Vagina (tissue), 2 donors: ENCODE measurements around the gene FBXO24. TPM values are rescaled to one million over a fixed set of nuclear protein-coding genes. Genes with fewer than 3 reads are reported as not detected.

Experiments used
- DNase-seq, 2 donors: peaks; one replicate each; pipeline ENCODE4 v3.0.0-alpha.2; 2017; ENCODE audit errors: extremely low spot score in 2 of 2
- H3K27ac ChIP-seq: fragments of 200-600 bp; sonication (generic); one replicate; pipeline ENCODE4 v1.5.1; 2019
- H3K27me3 ChIP-seq: fragments of 200-600 bp; sonication (generic); one replicate; pipeline ENCODE4 v1.5.1; 2019
- H3K36me3 ChIP-seq, 2 donors: fragments of 200-600 bp; sonication (generic); one replicate each; pipeline ENCODE4 v1.5.1; 2017 to 2019
- H3K4me1 ChIP-seq: fragments of 200-600 bp; sonication (generic); one replicate; pipeline ENCODE4 v1.5.1; 2019
- H3K4me3 ChIP-seq, 2 donors: fragments of 200-600 bp; sonication (generic); 1 replicate in 1 of 2; 2 replicates in 1 of 2; pipeline ENCODE4 v1.5.1; 2016 to 2019
- H3K9me3 ChIP-seq: fragments of 200-600 bp; sonication (generic); one replicate; pipeline ENCODE4 v1.5.1; 2019
- CTCF ChIP-seq, 3 experiments: fragments of 450-650 bp in 2 of 3; fragments of 200-600 bp in 1 of 3; sonication (generic) in 1 of 3; IDR thresholded peaks; one replicate each; pipeline ENCODE4 v1.5.1; 2017 to 2019; ENCODE audit warnings: antibody characterized with exemption in 3 of 3, mild to moderate bottlenecking in 2 of 3, moderate library complexity in 2 of 3
- POLR2A ChIP-seq, 2 donors: fragments of 450-650 bp; IDR thresholded peaks; one replicate each; pipeline ENCODE4 v1.6.1; 2017; ENCODE audit warnings: antibody characterized with exemption in 2 of 2, mild to moderate bottlenecking in 2 of 2, moderate library complexity in 2 of 2
- POLR2AphosphoS5 ChIP-seq, 2 donors: sonication (generic); formaldehyde crosslinking; IDR thresholded peaks; one replicate each; pipeline ENCODE4 v1.9.0; 2017; ENCODE audit warnings: antibody characterized with exemption in 2 of 2, mild to moderate bottlenecking in 2 of 2, low read depth in 1 of 2; ENCODE audit not compliant: insufficient read depth in 1 of 2
- intact Hi-C: fragments of 100-400 bp; cut with DNase I; formaldehyde crosslinking; loops from one replicate; pipeline ENCODE4 v1.15.1; 2023
- total RNA-seq: library from RNA; depleted of rRNA; stranded (reverse); fragments of >200 nt; gene quantifications from one replicate; pipeline ENCODE4 v1.2.3, GENCODE V29; 2016

The FBXO24 gene
- total RNA-seq, 1 donor from 2014 or later = 0.98 TPM

DNA sequence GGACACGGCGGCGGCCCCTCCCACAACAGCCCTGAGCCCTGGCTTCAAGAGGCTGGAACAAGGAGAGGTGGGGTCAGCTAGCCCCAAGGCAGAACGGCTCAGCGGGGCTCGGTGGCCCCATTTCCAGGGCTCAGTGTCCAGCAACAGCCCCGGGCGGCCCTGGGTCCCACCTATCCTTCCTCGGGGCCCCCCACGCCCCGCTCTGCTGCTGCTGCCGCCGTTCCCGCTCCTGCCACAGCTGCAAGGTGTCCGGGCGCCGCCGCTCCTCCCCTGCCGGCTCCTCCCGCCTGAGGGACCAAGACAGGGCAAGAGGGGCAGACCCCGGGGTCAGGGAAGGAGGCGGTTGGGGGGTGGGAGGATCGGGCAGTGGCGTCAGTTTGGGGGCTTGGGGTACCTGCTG is 9.0 kb upstream of the FBXO24 start:
- no peaks in the 10 kb centered on the region for H3K27me3 ChIP-seq
- TF ChIP-seq CTCF (IDR thresholded peaks at IDR 0.05) (no peak), POLR2AphosphoS5 (IDR thresholded peaks at IDR 0.05; ENCODE audit: insufficient read depth in 1 of 2, low read depth in 1 of 2) (no peak), POLR2A (IDR thresholded peaks at IDR 0.05) (no peak)
- no peak for DNase-seq
- peaks cover 0 to 65% of the 10 kb centered on the region in 2 donors for H3K36me3 ChIP-seq
- H3K4me3 ChIP-seq = no peak overlapping the region
- peaks cover 4% of the 10 kb centered on the region for H3K4me1 ChIP-seq
- H3K27ac ChIP-seq = no peak overlapping the region
- no peaks in the 10 kb centered on the region for H3K9me3 ChIP-seq
- intact Hi-C loops = no loop called here

GRCh38 chr7:100577507-100577906 is 8.6 kb upstream of the FBXO24 start:
- Histone ChIP-seq H3K27me3 (no peaks in the 10 kb centered on the region), H3K27ac (no peak overlapping the region), H3K36me3 (peaks cover 0 to 69% of the 10 kb centered on the region in 2 donors), H3K4me1 (peaks cover 8% of the 10 kb centered on the region), H3K4me3 (no peak overlapping the region), H3K9me3 (no peaks in the 10 kb centered on the region)
- intact Hi-C loops = no loop called here
- DNase-seq = no peak
- TF ChIP-seq POLR2AphosphoS5 (IDR thresholded peaks at IDR 0.05; ENCODE audit: insufficient read depth in 1 of 2, low read depth in 1 of 2) = no peak
- no peak for TF ChIP-seq CTCF (IDR thresholded peaks at IDR 0.05)

GRCh38 chr7:100578246-100579183 is 7.6 kb upstream of the FBXO24 start:
- Histone ChIP-seq H3K4me1 (peaks cover 18% of the 10 kb centered on the region), H3K4me3 (no peak overlapping the region), H3K27ac (no peak overlapping the region), H3K36me3 (peaks cover 0 to 69% of the 10 kb centered on the region in 2 donors), H3K9me3 (no peaks in the 10 kb centered on the region), H3K27me3 (no peaks in the 10 kb centered on the region)
- intact Hi-C loops = no loop called here
- DNase-seq = no peak
- no peak for TF ChIP-seq POLR2A (IDR thresholded peaks at IDR 0.05)
- TF ChIP-seq POLR2AphosphoS5 (IDR thresholded peaks at IDR 0.05; ENCODE audit: insufficient read depth in 1 of 2, low read depth in 1 of 2) = no peak
- no peak for TF ChIP-seq CTCF (IDR thresholded peaks at IDR 0.05)

DNA sequence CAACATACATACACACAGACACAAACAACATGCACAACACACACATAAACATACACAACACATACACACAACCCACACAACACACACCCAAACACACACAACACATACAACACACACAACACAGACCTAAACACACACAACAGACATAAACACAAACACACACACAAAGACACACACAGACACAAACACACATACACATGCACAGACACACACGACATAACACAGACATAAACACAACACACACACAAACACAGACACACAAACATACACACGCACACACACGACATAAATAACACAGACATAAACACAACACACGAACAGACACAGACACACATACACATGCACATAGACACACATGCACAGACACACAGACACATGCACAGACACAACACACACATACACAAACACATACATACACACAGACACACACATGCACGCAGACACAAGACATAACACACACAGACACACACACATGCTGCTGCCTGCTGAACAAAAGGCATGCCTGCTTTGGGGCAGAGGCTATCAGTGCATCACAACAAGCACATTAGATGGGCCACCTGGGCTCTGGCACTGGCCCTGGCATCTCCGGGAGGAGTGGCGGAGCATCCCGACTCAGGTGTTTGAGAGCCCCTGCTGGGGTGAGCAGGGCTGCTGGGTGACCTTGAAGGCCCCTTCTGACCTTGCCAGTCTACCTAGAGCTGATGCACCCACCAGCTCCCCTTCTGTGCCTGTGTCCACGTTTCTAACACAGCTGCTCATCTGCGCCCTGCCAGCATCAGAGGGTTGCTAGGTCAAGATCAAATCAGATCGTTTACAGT is 5.5 kb upstream of the FBXO24 start:
- H3K36me3 ChIP-seq = peaks cover 0 to 58% of the 10 kb centered on the region in 2 donors
- TF ChIP-seq POLR2A (IDR thresholded peaks at IDR 0.05) (no peak), CTCF (IDR thresholded peaks at IDR 0.05) (no peak), POLR2AphosphoS5 (IDR thresholded peaks at IDR 0.05; ENCODE audit: insufficient read depth in 1 of 2, low read depth in 1 of 2) (no peak)
- no peaks in the 10 kb centered on the region for H3K9me3 ChIP-seq
- no peak overlapping the region for H3K27ac ChIP-seq
- H3K4me1 ChIP-seq = peaks cover 38% of the 10 kb centered on the region
- DNase-seq = no peak
- intact Hi-C loops = no loop called here
- H3K27me3 ChIP-seq = no peaks in the 10 kb centered on the region
- H3K4me3 ChIP-seq = no peak overlapping the region
